Esophagus squamous epithelium (tissue), 5 donors: ENCODE results near the gene MRPL11. TPM values are rescaled to one million over a fixed set of nuclear protein-coding genes. Genes with fewer than 3 reads are reported as not detected.
"Not testable (repeated sequence)": the region's sequence is repeated elsewhere in the genome, so short reads cannot be mapped to it uniquely, and the experiment has no call there.

Experiments used
- DNase-seq: peaks from one replicate; lab custom pipeline; 2025; lab: John Stamatoyannopoulos, UW
- H3K27ac ChIP-seq, 4 donors: fragments of 200-600 bp; sonication (generic); one replicate each; pipeline ENCODE4 v1.5.1; 2016 to 2019; ENCODE audit warnings: mild to moderate bottlenecking in 1 of 4
- H3K27me3 ChIP-seq, 4 donors: fragments of 200-600 bp; sonication (generic); 1 replicate in 3 of 4; 2 replicates in 1 of 4; pipeline versions ENCODE4 v1.5.1 to v1.6.0; 2017 to 2021; ENCODE audit warnings: antibody characterized with exemption in 1 of 4
- H3K36me3 ChIP-seq, 3 donors: fragments of 200-600 bp; sonication (generic); one replicate each; pipeline ENCODE4 v1.5.1; 2016 to 2019
- H3K4me1 ChIP-seq, 3 donors: fragments of 200-600 bp; sonication (generic); one replicate each; pipeline ENCODE4 v1.5.1; 2017 to 2019
- H3K4me3 ChIP-seq, 4 donors: fragments of 200-600 bp; sonication (generic); 1 replicate in 3 of 4; 2 replicates in 1 of 4; pipeline ENCODE4 v1.5.1; 2016 to 2019; ENCODE audit warnings: mild to moderate bottlenecking in 2 of 4, moderate library complexity in 1 of 4
- H3K9me3 ChIP-seq, 3 donors: fragments of 200-600 bp; sonication (generic); one replicate each; pipeline ENCODE4 v1.5.1; 2016 to 2019
- CTCF ChIP-seq, 6 experiments: fragments of 450-650 bp in 4 of 6; fragments of 200-600 bp in 2 of 6; sonication (generic) in 2 of 6; IDR thresholded peaks; one replicate each; pipeline ENCODE4 v1.5.1; 2016 to 2019; ENCODE audit warnings: antibody characterized with exemption in 6 of 6, mild to moderate bottlenecking in 4 of 6, moderate library complexity in 4 of 6
- POLR2A ChIP-seq, 4 donors: fragments of 450-650 bp; IDR thresholded peaks; one replicate each; pipeline ENCODE4 v1.6.1; 2017; ENCODE audit warnings: antibody characterized with exemption in 4 of 4, mild to moderate bottlenecking in 4 of 4, moderate library complexity in 3 of 4
- WGBS, 2 donors: methylation state at CpG; one replicate each; pipeline ENCODE4 v1.1.5; 2018; 5-methylcytosine and 5-hydroxymethylcytosine counted together
- intact Hi-C: fragments of 100-400 bp; cut with DNase I; formaldehyde crosslinking; loops from one replicate; pipeline ENCODE4 v1.15.0; 2022
- total RNA-seq, 4 donors: library from RNA; depleted of rRNA; stranded (reverse); fragments of >200 nt; gene quantifications; one replicate each; pipeline ENCODE4 v1.1.0, GENCODE V29; 2016
- donor health status: DM: yes; HTN: yes; CAD: no.

Gene MRPL11
- total RNA-seq, 4 donors from 2014 or later, result 39.3 to 66.4 (median 54.2) TPM

- peaks cover 0 to 8% (median 0%) of the 10 kb centered on the region in 3 donors for H3K9me3 ChIP-seq
- no peak overlapping the region for H3K4me3 ChIP-seq
- intact Hi-C loops, result no loop called here
- DNase-seq, result no peak
- no peaks in the 10 kb centered on the region for H3K27me3 ChIP-seq
- TF ChIP-seq POLR2A (IDR thresholded peaks at IDR 0.05), result no peak
- H3K27ac ChIP-seq, result no peak overlapping the region
- H3K36me3 ChIP-seq, result no peaks in the 10 kb centered on the region
- 73 to 77% methylated on average over 4 of the region's 4 CpGs for WGBS, 2 donors
- peaks cover 0 to 3% (median 0%) of the 10 kb centered on the region in 3 donors for H3K4me1 ChIP-seq
Measured at GRCh38 chr11:66443602-66444001, 5.0 kb upstream of the MRPL11 start.

- intact Hi-C loops, DNase-seq, H3K9me3 ChIP-seq, H3K27ac ChIP-seq, H3K4me3 ChIP-seq, H3K27me3 ChIP-seq: not testable (repeated sequence)
- H3K4me1 ChIP-seq, result peaks cover 5 to 19% (median 8%) of the 10 kb centered on the region in 3 donors
- 94 to 100% methylated on average over 2 to 3 of the region's 27 CpGs for WGBS, 2 donors
- peaks cover 0 to 14% (median 0%) of the 10 kb centered on the region in 3 donors for H3K36me3 ChIP-seq
Measured at GRCh38 chr11:66440940-66441282, 2.3 kb upstream of the MRPL11 start.

- intact Hi-C loops, H3K9me3 ChIP-seq, H3K27me3 ChIP-seq, H3K27ac ChIP-seq, H3K4me3 ChIP-seq, DNase-seq: not testable (repeated sequence)
- Histone ChIP-seq H3K36me3 (peaks cover 0 to 20% (median 4%) of the 10 kb centered on the region in 3 donors), H3K4me1 (peaks cover 5 to 19% (median 8%) of the 10 kb centered on the region in 3 donors)
- WGBS, 2 donors, result 78 to 86% methylated on average over 7 to 14 of the region's 29 CpGs
Measured at GRCh38 chr11:66440101-66440939, 1.7 kb upstream of the MRPL11 start.

- peak overlapping the region; percentile 87 to 96 (median 90) for H3K27ac ChIP-seq
- peak overlapping the region; percentile 65 to 91 (median 84) for H3K4me3 ChIP-seq
- 0 to 3% methylated on average over 6 to 8 of the region's 12 CpGs for WGBS, 2 donors
- H3K27me3 ChIP-seq, result no peaks in the 10 kb centered on the region
- peaks cover 5 to 19% (median 8%) of the 10 kb centered on the region in 3 donors for H3K4me1 ChIP-seq
- intact Hi-C loops, result no loop called here
- H3K36me3 ChIP-seq, result peaks cover 0 to 43% (median 7%) of the 10 kb centered on the region in 3 donors
- DNase-seq, result no peak
- peaks cover 0 to under 1% (median 0%) of the 10 kb centered on the region in 3 donors for H3K9me3 ChIP-seq
- TF ChIP-seq CTCF (IDR thresholded peaks at IDR 0.05) (no peak), POLR2A (IDR thresholded peaks at IDR 0.05) (no peak)
Measured at GRCh38 chr11:66437979-66438503, 607 bp downstream of the MRPL11 start.

GRCh38 chr11:66432597-66432996 is 6.1 kb downstream of the MRPL11 start:
- peaks cover 0 to 7% (median 0%) of the 10 kb centered on the region in 3 donors for H3K4me1 ChIP-seq
- 78 to 90% methylated on average over 7 of the region's 7 CpGs for WGBS, 2 donors
- intact Hi-C loops, result no loop called here
- DNase-seq, result no peak
- no peaks in the 10 kb centered on the region for H3K27me3 ChIP-seq
- H3K9me3 ChIP-seq, result no peaks in the 10 kb centered on the region
- no peak overlapping the region for H3K27ac ChIP-seq
- H3K36me3 ChIP-seq, result peaks cover 0 to 57% (median 7%) of the 10 kb centered on the region in 3 donors
- no peak overlapping the region for H3K4me3 ChIP-seq
- TF ChIP-seq CTCF (IDR thresholded peaks at IDR 0.05) (no peak), POLR2A (IDR thresholded peaks at IDR 0.05) (no peak)

GRCh38 chr11:66431871-66432329 is 6.7 kb downstream of the MRPL11 start:
- 81 to 85% methylated on average over 8 of the region's 8 CpGs for WGBS, 2 donors
- H3K9me3 ChIP-seq, intact Hi-C loops, H3K27me3 ChIP-seq, H3K4me3 ChIP-seq, H3K27ac ChIP-seq, H3K4me1 ChIP-seq, DNase-seq: not testable (repeated sequence)
- peaks cover 0 to 53% (median 7%) of the 10 kb centered on the region in 3 donors for H3K36me3 ChIP-seq

GRCh38 chr11:66431287-66431686 is 7.4 kb downstream of the MRPL11 start:
- intact Hi-C loops, H3K4me1 ChIP-seq, DNase-seq, H3K9me3 ChIP-seq, H3K27ac ChIP-seq, H3K27me3 ChIP-seq, H3K4me3 ChIP-seq: not testable (repeated sequence)
- H3K36me3 ChIP-seq, result peaks cover 0 to 47% (median 7%) of the 10 kb centered on the region in 3 donors
